Stimulated activated CD8-positive, alpha-beta memory T cell treated with anti-CD3 and anti-CD28 coated beads, Interleukin-4, amount 100 ng/mL, for 24 hours (primary cell): ENCODE measurements around the gene LRRC53.

Experiments
- DNase-seq: peaks from one replicate; pipeline ENCODE4 v3.0.0-alpha.2; 2020; ENCODE audit warnings: low read depth

LRRC53 gene

DNA sequence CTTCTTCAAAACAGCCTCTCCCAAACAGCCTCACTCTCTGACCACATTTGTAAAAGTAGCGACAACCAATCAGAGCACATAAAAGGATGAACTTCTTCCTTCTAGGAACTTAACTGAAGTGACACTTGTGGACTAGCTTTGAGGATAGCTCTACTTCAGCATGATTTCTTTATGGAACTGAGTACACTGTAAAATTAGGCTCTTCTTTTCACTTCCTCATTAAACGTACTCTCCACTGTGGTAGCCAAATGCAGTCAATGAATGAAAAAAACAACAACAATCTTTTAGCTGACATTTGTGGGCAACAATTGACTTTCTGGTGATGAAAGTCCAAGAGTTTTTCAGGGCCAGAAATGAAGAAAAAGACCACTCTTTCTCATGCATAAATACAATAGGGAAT is 9.6 kb downstream of the LRRC53 start:
- DNase-seq: no peak

DNA sequence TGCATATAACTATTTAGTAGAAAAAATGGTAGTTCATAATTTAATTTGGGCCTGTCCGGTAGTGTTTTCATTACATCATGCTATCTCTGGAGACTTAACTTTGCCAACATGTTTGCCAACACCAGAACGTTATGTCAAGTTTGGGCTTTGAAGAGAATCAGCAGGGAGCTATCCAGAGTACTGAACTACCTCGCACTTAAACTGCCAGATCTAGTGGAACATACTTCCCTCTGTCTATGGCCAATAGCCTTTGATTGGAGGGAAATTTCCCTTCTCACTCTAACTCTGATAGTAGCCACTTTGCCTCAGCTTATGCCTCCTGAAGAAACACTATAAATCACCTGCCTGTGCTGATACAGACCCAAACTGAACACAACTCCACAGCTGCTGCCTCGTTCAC is 10.0 kb downstream of the LRRC53 start:
- DNase-seq: no peak

GRCh38 chr1:74498901-74499300 is 13.5 kb downstream of the LRRC53 start:
- no peak for DNase-seq

DNA sequence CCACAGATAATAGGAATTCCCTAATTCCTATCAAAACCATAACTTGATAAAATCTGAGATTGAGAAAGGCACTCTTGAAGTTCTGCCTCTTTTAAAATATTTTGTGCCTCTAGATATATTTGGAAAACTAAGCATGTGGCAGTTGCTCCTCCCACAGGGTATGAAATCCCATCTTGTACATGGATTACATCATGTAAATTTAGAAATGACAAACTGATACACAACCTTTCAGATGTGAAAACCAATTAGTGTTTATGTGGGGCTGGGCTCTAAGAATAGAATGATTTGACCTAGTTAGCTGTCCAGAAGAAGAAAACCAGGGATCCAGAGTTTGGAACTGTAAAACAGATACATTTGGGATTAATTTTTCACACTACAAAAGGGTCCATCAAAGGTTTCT is 15.7 kb downstream of the LRRC53 start:
- no peak for DNase-seq

GRCh38 chr1:74486036-74486435 is 26.4 kb downstream of the LRRC53 start:
- no peak for DNase-seq

DNA sequence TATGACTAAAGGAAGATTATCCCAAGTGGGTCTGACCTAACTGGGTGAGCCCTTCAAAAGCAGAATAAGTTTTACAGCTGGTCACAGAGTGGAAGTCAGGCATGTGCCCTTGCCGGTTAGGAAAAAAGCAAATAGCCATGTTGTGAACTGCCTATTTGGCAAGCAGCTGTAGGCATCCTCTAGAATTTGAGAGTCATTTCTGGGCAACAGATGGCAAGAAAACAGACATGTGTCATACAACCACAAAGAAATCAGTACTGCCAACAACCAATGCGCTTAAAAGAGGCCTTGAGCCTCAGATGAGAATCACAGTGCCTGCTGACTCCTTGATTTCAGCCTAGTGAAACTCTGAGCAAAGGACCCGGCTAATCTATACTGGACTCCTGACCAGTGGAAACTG is 26.8 kb downstream of the LRRC53 start:
- no peak for DNase-seq

GRCh38 chr1:74481607-74482006 is 30.8 kb downstream of the LRRC53 start:
- no peak for DNase-seq

DNA sequence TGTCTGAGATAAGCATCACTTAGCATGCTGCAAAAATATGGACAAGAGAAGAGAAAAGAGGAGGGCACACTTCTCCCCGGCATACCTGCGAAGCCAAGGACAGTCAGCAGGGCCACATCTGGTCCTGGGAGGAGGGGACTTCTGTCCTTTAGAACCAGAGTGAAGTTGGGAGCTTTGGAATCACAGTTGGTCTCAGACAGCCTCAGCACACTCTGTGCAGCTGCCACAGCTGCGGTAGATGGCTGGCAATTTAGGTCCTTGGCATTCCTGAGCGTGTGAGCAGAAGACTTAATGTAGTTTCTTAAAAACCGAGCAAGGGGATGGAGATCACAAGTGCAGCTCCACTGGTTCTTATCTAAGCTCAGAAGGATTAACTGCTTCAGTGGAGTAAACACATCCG is 32.3 kb downstream of the LRRC53 start:
- DNase-seq: no peak

- no peak for DNase-seq
These were observed 33.4 kb downstream of the LRRC53 start for GRCh38 chr1:74478979-74479378.

DNA sequence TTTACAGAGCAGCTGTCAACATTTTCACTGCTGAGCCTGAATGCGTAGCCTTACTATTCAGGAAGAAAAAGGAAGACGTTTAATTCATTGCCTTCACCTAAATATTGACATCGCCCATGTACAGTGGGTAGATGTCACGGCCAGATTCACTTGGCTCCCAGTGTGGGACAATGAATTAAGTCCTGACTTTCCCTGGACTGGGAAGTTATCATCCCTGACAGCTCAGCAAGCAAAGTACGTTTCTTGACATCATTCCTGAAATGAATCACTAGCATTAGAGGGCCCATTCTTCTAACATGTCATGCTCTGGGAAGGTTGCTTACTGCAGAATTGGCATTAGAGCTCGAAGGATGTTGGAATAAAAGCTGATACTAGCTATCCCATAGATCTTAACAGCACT is 37.8 kb downstream of the LRRC53 start:
- no peak for DNase-seq

- DNase-seq: no peak
These were observed 40.9 kb downstream of the LRRC53 start for GRCh38 chr1:74471470-74471869.

DNA sequence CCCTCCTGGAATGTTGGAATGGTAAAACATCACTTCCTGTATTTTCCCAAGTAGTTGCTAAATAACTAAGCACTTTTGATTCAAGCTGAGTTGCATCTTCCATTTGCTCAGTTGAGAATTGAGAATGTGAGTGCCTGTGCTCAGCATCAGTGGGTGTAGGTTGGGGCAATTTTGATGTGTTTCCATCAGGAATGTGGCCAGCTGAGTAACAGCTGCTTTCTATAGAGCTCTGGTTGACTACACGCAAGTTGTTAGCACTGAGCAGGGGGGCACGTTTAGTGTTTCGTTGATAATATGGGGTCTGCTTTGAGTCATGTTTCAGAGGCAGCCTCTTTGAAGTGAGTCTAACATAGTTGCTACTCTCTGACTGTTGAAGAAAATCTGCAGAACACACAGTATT is 41.5 kb downstream of the LRRC53 start:
- DNase-seq: no peak

- DNase-seq: no peak
These were observed 42.2 kb downstream of the LRRC53 start for GRCh38 chr1:74470251-74470650.

GRCh38 chr1:74468982-74469603 is 43.3 kb downstream of the LRRC53 start:
- DNase-seq: no peak

- DNase-seq: no peak
These were observed 44.5 kb downstream of the LRRC53 start for GRCh38 chr1:74467786-74468377.

DNA sequence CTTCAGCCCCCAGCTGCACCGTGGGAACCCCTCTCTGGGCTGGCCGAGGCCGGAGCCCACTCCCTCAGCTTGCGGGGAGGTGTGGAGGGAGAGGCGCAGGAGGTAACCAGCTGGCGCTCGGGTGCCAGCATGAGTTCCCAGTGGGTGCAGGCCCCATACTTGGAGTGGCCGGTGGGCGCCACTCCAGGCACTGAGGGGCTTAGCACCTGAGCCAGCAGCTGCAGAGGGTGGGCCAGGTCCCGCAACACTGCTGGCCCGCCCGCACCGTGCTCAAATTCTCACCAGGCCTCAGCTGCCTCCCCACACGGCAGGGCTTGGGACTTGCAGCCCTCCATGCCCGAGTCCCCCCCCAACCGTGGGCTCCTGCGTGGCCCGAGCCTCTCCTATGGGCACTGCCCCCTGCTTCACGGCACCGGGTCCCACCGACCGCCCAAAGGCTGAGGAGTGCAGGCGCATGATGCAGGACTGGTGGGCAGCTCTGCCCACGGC is 47.2 kb downstream of the LRRC53 start:
- no peak for DNase-seq

GRCh38 chr1:74464037-74464436 is 48.4 kb downstream of the LRRC53 start:
- no peak for DNase-seq

GRCh38 chr1:74463333-74463988 is 49.0 kb downstream of the LRRC53 start:
- DNase-seq: no peak

- DNase-seq: no peak
These were observed 55.2 kb downstream of the LRRC53 start for GRCh38 chr1:74457253-74457652.

DNA sequence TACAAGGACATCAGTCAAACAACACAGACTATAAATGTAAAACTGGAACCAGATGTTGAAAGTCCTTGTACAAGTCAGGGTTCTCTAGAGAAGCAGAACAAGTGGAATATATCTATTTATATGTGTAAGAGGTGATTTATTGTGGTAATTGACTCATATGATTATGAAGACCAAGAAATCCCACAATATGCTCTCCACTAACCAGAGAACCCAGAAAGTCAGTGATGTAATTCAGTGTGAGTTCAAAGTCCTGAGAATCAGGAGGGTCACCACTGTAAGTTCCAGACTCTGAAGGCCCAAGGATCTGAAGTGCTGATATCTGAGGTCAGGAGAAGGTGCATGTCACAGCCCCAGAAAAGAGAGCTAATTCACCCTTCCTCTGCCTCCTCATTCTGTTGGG is 57.0 kb downstream of the LRRC53 start:
- no peak for DNase-seq

GRCh38 chr1:74453277-74453676 is 59.1 kb downstream of the LRRC53 start:
- DNase-seq: no peak

DNA sequence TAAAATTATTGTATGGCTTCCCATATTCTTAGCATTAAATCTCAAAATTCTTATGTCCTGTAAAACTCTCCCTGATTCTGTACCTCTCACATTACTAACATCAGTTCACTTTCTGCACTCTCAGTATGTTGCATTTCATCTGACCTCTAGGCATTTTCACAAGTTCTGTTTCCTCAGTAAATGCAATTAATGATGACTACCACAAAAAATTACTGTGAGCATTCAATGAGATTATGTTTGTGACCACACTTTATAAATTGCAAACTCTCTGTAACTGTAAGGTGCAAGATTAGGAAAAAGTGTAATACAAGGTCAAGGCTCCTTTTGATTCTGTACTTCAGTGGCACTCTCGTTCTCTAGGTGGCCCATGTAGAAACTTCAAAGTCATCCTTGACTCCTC is 60.4 kb downstream of the LRRC53 start:
- DNase-seq: no peak

DNA sequence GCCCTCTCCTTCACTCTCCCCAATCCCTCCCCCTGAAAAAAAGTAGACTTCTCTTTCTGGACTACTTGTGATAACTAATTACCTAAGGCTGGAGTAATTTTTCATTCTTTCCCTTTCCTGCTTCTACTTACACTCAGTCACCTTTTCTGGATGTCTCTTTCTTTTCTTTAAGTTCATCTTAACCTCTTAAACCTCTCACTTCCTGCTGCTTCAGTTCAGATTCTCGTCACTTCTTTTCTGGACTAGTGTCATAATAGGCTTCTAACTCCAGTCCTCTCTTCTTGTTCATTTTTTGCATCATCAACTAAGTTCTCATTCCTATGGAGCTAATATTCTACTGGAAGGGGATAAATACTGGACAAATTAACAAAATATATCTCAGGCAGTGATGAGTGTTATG is 75.4 kb downstream of the LRRC53 start:
- DNase-seq: no peak

DNA sequence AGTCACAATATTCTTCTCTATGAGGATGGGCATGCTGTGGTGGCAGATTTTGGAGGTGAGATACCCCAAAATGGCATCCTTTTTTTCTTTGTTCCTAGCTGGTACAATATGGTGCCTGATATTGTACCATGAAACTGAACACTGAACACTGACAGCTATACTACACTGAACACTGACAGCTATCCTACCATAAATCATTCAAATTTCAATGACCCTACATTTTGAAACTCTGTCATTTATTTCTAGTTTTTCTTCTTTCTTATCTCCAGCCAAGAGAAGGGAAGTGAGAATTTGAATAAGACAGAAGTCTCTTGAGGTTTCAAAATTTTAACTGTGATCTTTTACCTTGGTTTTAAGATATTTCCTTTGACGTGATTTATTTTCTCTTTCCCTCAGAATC is 76.3 kb downstream of the LRRC53 start:
- no peak for DNase-seq
